GM12874 (cell line): ENCODE measurements around the gene SLCO1B1.

Experiments
- CTCF ChIP-seq: IDR thresholded peaks from 2 replicates; pipeline ENCODE4 v1.5.1; 2011; ENCODE audit warnings: low read depth, mild to moderate bottlenecking, control low read depth, low read length, moderate library complexity; ENCODE audit not compliant: insufficient read depth

The SLCO1B1 gene

GRCh38 chr12:21248679-21249078 lies 117.7 kb downstream of the SLCO1B1 start:
- TF ChIP-seq CTCF: no peak

- no peak for TF ChIP-seq CTCF
These were observed 121.1 kb downstream of the SLCO1B1 start for GRCh38 chr12:21252070-21252469.

- TF ChIP-seq CTCF: no peak
These were observed 126.2 kb downstream of the SLCO1B1 start for GRCh38 chr12:21257172-21257571.

GRCh38 chr12:21264232-21264631 lies 133.2 kb downstream of the SLCO1B1 start:
- no peak for TF ChIP-seq CTCF

- no peak for TF ChIP-seq CTCF
These were observed 134.9 kb downstream of the SLCO1B1 start for GRCh38 chr12:21265932-21266331.

GRCh38 chr12:21276826-21277225 lies 145.8 kb downstream of the SLCO1B1 start:
- TF ChIP-seq CTCF: no peak
